VCaP (cell line): ENCODE data around the gene B4GALNT2.

Source experiments
- H3K27ac ChIP-seq: fragments of 450-650 bp; 2 replicates; pipeline ENCODE4 v1.5.1; 2017
- CTCF ChIP-seq: fragments of 450-650 bp; conservative IDR thresholded peaks from 2 replicates; pipeline ENCODE4 v1.5.1; 2017; ENCODE audit warnings: mild to moderate bottlenecking, moderate library complexity

The B4GALNT2 gene

GRCh38 chr17:49110509-49110908, 22.1 kb upstream of the B4GALNT2 start:
- H3K27ac ChIP-seq = no peak overlapping the region
- no peak for TF ChIP-seq CTCF

GRCh38 chr17:49111934-49112333, 20.6 kb upstream of the B4GALNT2 start:
- no peak for TF ChIP-seq CTCF
- no peak overlapping the region for H3K27ac ChIP-seq

- no peak for TF ChIP-seq CTCF
- no peak overlapping the region for H3K27ac ChIP-seq
Measured at GRCh38 chr17:49112936-49113335, 19.6 kb upstream of the B4GALNT2 start.

- no peak for TF ChIP-seq CTCF
Measured at GRCh38 chr17:49114703-49115102, 17.9 kb upstream of the B4GALNT2 start.

GRCh38 chr17:49117587-49118230, 14.9 kb upstream of the B4GALNT2 start:
- no peak for TF ChIP-seq CTCF
- H3K27ac ChIP-seq = no peak overlapping the region

More at GRCh38 chr17:49114703-49115102, 17.9 kb upstream of the B4GALNT2 start:
- no peak overlapping the region for H3K27ac ChIP-seq

- TF ChIP-seq CTCF = no peak
Measured at GRCh38 chr17:49120166-49120565, 12.4 kb upstream of the B4GALNT2 start.

GRCh38 chr17:49121696-49122292, 10.8 kb upstream of the B4GALNT2 start:
- TF ChIP-seq CTCF = no peak
- no peak overlapping the region for H3K27ac ChIP-seq

More at GRCh38 chr17:49120166-49120565, 12.4 kb upstream of the B4GALNT2 start:
- no peak overlapping the region for H3K27ac ChIP-seq
